ENCODE measurements around the gene SIK3.

- TF ChIP-seq EZH2 (IDR thresholded peaks at IDR 0.05) (no peak), EZH2phosphoT487 (IDR thresholded peaks at IDR 0.05) (no peak)
Measured at GRCh38 chr11:116825854-116826750, 272.1 kb downstream of the SIK3 start.

Data from neural progenitor cell (in vitro differentiated cells).